Lower leg skin (tissue), 3 donors: ENCODE data around the gene TNPO3.

Source experiments
- CTCF ChIP-seq, 3 donors: fragments of 450-650 bp; IDR thresholded peaks; one replicate each; pipeline ENCODE4 v1.5.1; 2016; ENCODE audit warnings: antibody characterized with exemption in 3 of 3, mild to moderate bottlenecking in 3 of 3, moderate library complexity in 2 of 3
- POLR2A ChIP-seq, 2 donors: fragments of 450-650 bp; IDR thresholded peaks; one replicate each; pipeline ENCODE4 v1.6.1; 2016 to 2017; ENCODE audit warnings: antibody characterized with exemption in 2 of 2, mild to moderate bottlenecking in 1 of 2, moderate library complexity in 1 of 2

- TF ChIP-seq CTCF (IDR thresholded peaks at IDR 0.05) (no peak), POLR2A (IDR thresholded peaks at IDR 0.05) (no peak)
These were observed 46.1 kb downstream of the TNPO3 start for GRCh38 chr7:129008645-129009414.
